ENCODE data around the gene SGMS1. TPM values are rescaled to one million over a fixed set of nuclear protein-coding genes. Genes with fewer than 3 reads are reported as not detected.

SGMS1 gene
- total RNA-seq, 3 donors from 2014 or later (not counting 1 experiment from before 2014, with no cell fraction given), result 24.5 to 32.7 (median 30.4) TPM

- intact Hi-C loops (cut with micrococcal nuclease), result loop anchor here (10.0 kb wide), 2 partner anchors 556 to 1074 kb away; partner anchors contain the start of genes CSTF2T and WASHC2A
- peaks cover 24% of the 10 kb centered on the region for H3K4me1 ChIP-seq (ENCODE audit: control insufficient read depth, insufficient read depth, low read length)
Measured at GRCh38 chr10:50620899-50621298, 2.9 kb downstream of the SGMS1 start.

GRCh38 chr10:50619882-50620281 is 3.9 kb downstream of the SGMS1 start:
- H3K4me3 ChIP-seq (ENCODE audit: low read length), result no peak overlapping the region
- H3K36me3 ChIP-seq (ENCODE audit: control insufficient read depth, insufficient read depth, low read length), result no peaks in the 10 kb centered on the region
- Mint-ChIP-seq H3K36me3 (no peaks in the 10 kb centered on the region), H3K27ac (peak overlapping the region; percentile 53 to 55), H3K4me1 (peaks cover 39 to 44% of the 10 kb centered on the region in 2 donors), H3K9me3 (no peaks in the 10 kb centered on the region), H3K27me3 (ENCODE audit: low read depth in 2 of 2) (no peaks in the 10 kb centered on the region), H3K4me3 (no peak overlapping the region)
- H3K4me1 ChIP-seq (ENCODE audit: control insufficient read depth, insufficient read depth, low read length), result peaks cover 17% of the 10 kb centered on the region
- ATAC-seq, result no peak
- intact Hi-C loops (cut with micrococcal nuclease), result loop anchor here (10.0 kb wide), 2 partner anchors 555 to 1075 kb away; partner anchors contain the start of genes CSTF2T and WASHC2A
- no peak for TF ChIP-seq CTCF (IDR thresholded peaks at IDR 0.05)
- H3K27ac ChIP-seq (ENCODE audit: low read length), result no peak overlapping the region
- DNase-seq, result no peak
- 97% methylated on average over 2 of the region's 2 CpGs for WGBS (ENCODE audit: insufficient coverage)
- H3K9me3 ChIP-seq (ENCODE audit: control insufficient read depth, insufficient read depth, low read length), result no peaks in the 10 kb centered on the region
- no peaks in the 10 kb centered on the region for H3K27me3 ChIP-seq (ENCODE audit: control insufficient read depth, insufficient read depth, low read length)

More at GRCh38 chr10:50620899-50621298, 2.9 kb downstream of the SGMS1 start:
- DNase-seq (no peak), ATAC-seq (no peak)
- Mint-ChIP-seq H3K4me1 (peaks cover 47% of the 10 kb centered on the region in 2 donors), H3K27ac (no peak overlapping the region), H3K36me3 (no peaks in the 10 kb centered on the region), H3K9me3 (no peaks in the 10 kb centered on the region), H3K27me3 (ENCODE audit: low read depth in 2 of 2) (no peaks in the 10 kb centered on the region), H3K4me3 (peak overlapping the region; percentile 2)
- no peaks in the 10 kb centered on the region for H3K9me3 ChIP-seq (ENCODE audit: control insufficient read depth, insufficient read depth, low read length)
- no peaks in the 10 kb centered on the region for H3K36me3 ChIP-seq (ENCODE audit: control insufficient read depth, insufficient read depth, low read length)
- WGBS (ENCODE audit: insufficient coverage), result 95% methylated on average over 6 of the region's 7 CpGs
- no peaks in the 10 kb centered on the region for H3K27me3 ChIP-seq (ENCODE audit: control insufficient read depth, insufficient read depth, low read length)
- no peak overlapping the region for H3K4me3 ChIP-seq (ENCODE audit: low read length)
- H3K27ac ChIP-seq (ENCODE audit: low read length), result no peak overlapping the region
- no peak for TF ChIP-seq CTCF (IDR thresholded peaks at IDR 0.05)

- ATAC-seq (no peak), DNase-seq (no peak)
- TF ChIP-seq CTCF (IDR thresholded peaks at IDR 0.05), result no peak
- no peaks in the 10 kb centered on the region for H3K27me3 ChIP-seq (ENCODE audit: control insufficient read depth, insufficient read depth, low read length)
- Mint-ChIP-seq H3K27ac (peak overlapping the region in 1 of 2 donors; percentile 64), H3K27me3 (ENCODE audit: low read depth in 2 of 2) (no peaks in the 10 kb centered on the region), H3K36me3 (no peaks in the 10 kb centered on the region), H3K9me3 (no peaks in the 10 kb centered on the region), H3K4me3 (peak overlapping the region; percentile 0), H3K4me1 (peaks cover 39 to 44% of the 10 kb centered on the region in 2 donors)
- no CpG with 5 or more reads among the region's 1 CpG for WGBS (ENCODE audit: insufficient coverage)
- intact Hi-C loops (cut with micrococcal nuclease), result no loop called here
- H3K36me3 ChIP-seq (ENCODE audit: control insufficient read depth, insufficient read depth, low read length), result no peaks in the 10 kb centered on the region
- peaks cover 17% of the 10 kb centered on the region for H3K4me1 ChIP-seq (ENCODE audit: control insufficient read depth, insufficient read depth, low read length)
- no peak overlapping the region for H3K27ac ChIP-seq (ENCODE audit: low read length)
- H3K4me3 ChIP-seq (ENCODE audit: low read length), result no peak overlapping the region
- no peaks in the 10 kb centered on the region for H3K9me3 ChIP-seq (ENCODE audit: control insufficient read depth, insufficient read depth, low read length)
Measured at GRCh38 chr10:50619166-50619565, 4.6 kb downstream of the SGMS1 start.

GRCh38 chr10:50618624-50619023 is 5.1 kb downstream of the SGMS1 start:
- Mint-ChIP-seq H3K9me3 (no peaks in the 10 kb centered on the region), H3K27me3 (ENCODE audit: low read depth in 2 of 2) (no peaks in the 10 kb centered on the region), H3K4me3 (peak overlapping the region; percentile 0), H3K4me1 (peaks cover 39 to 44% of the 10 kb centered on the region in 2 donors), H3K27ac (peak overlapping the region in 1 of 2 donors; percentile 64), H3K36me3 (no peaks in the 10 kb centered on the region)
- Histone ChIP-seq H3K36me3 (ENCODE audit: control insufficient read depth, insufficient read depth, low read length) (no peaks in the 10 kb centered on the region), H3K9me3 (ENCODE audit: control insufficient read depth, insufficient read depth, low read length) (no peaks in the 10 kb centered on the region), H3K4me1 (ENCODE audit: control insufficient read depth, insufficient read depth, low read length) (peaks cover 17% of the 10 kb centered on the region), H3K27me3 (ENCODE audit: control insufficient read depth, insufficient read depth, low read length) (no peaks in the 10 kb centered on the region), H3K4me3 (ENCODE audit: low read length) (no peak overlapping the region), H3K27ac (ENCODE audit: low read length) (no peak overlapping the region)
- intact Hi-C loops (cut with micrococcal nuclease), result no loop called here
- WGBS (ENCODE audit: insufficient coverage), result 80% methylated on average over 3 of the region's 3 CpGs
- DNase-seq (no peak), ATAC-seq (no peak)
- no peak for TF ChIP-seq CTCF (IDR thresholded peaks at IDR 0.05)
